ENCODE data around the gene TJP1. TPM values are rescaled to one million over a fixed set of nuclear protein-coding genes. Genes with fewer than 3 reads are reported as not detected.

TJP1 gene
- total RNA-seq, 4 donors from 2014 or later, result 100 to 115 (median 103) TPM

- no peak for ATAC-seq
- Histone ChIP-seq H3K27me3 (no peaks in the 10 kb centered on the region), H3K4me3 (no peak overlapping the region), H3K9me3 (peaks cover 0 to 3% (median 0%) of the 10 kb centered on the region in 3 donors), H3K27ac (no peak overlapping the region), H3K36me3 (no peaks in the 10 kb centered on the region), H3K4me1 (no peaks in the 10 kb centered on the region)
- WGBS, 2 donors (ENCODE audit: low coverage in 1 of 2), result 82 to 92% methylated on average over 2 to 4 of the region's 6 CpGs
- TF ChIP-seq POLR2A (IDR thresholded peaks at IDR 0.05) (no peak), CTCF (IDR thresholded peaks at IDR 0.05) (no peak), POLR2AphosphoS5 (IDR thresholded peaks at IDR 0.05) (no peak), EP300 (IDR thresholded peaks at IDR 0.05) (no peak)
These were observed 132.8 kb downstream of the TJP1 start for GRCh38 chr15:29689287-29689986.

- 67% methylated on average over 2 of the region's 26 CpGs; no CpG with 5 or more reads in 1 of the 2 donors for WGBS, 2 donors (ENCODE audit: low coverage in 1 of 2)
- Histone ChIP-seq H3K9me3 (no peaks in the 10 kb centered on the region), H3K4me1 (no peaks in the 10 kb centered on the region), H3K27ac (no peak overlapping the region), H3K27me3 (no peaks in the 10 kb centered on the region), H3K36me3 (no peaks in the 10 kb centered on the region), H3K4me3 (no peak overlapping the region)
- TF ChIP-seq POLR2AphosphoS5 (IDR thresholded peaks at IDR 0.05) (no peak), CTCF (IDR thresholded peaks at IDR 0.05) (no peak), POLR2A (IDR thresholded peaks at IDR 0.05) (no peak), EP300 (IDR thresholded peaks at IDR 0.05) (no peak)
- ATAC-seq, result no peak
These were observed 133.6 kb downstream of the TJP1 start for GRCh38 chr15:29688506-29689286.

- no peak overlapping the region for H3K4me3 ChIP-seq
- H3K27me3 ChIP-seq, result no peaks in the 10 kb centered on the region
- no peak for ATAC-seq
- no peaks in the 10 kb centered on the region for H3K4me1 ChIP-seq
- TF ChIP-seq POLR2AphosphoS5 (IDR thresholded peaks at IDR 0.05) (no peak), POLR2A (IDR thresholded peaks at IDR 0.05) (no peak), CTCF (IDR thresholded peaks at IDR 0.05) (no peak), EP300 (IDR thresholded peaks at IDR 0.05) (no peak)
- 50 to 83% methylated on average over 2 of the region's 24 CpGs for WGBS, 2 donors (ENCODE audit: low coverage in 1 of 2)
- no peaks in the 10 kb centered on the region for H3K36me3 ChIP-seq
- no peak overlapping the region for H3K27ac ChIP-seq
- no peaks in the 10 kb centered on the region for H3K9me3 ChIP-seq
These were observed 134.2 kb downstream of the TJP1 start for GRCh38 chr15:29687939-29688505.

- TF ChIP-seq EP300 (IDR thresholded peaks at IDR 0.05), result no peak
- Histone ChIP-seq H3K36me3 (no peaks in the 10 kb centered on the region), H3K4me3 (no peak overlapping the region), H3K9me3 (no peaks in the 10 kb centered on the region), H3K4me1 (no peaks in the 10 kb centered on the region), H3K27ac (no peak overlapping the region), H3K27me3 (no peaks in the 10 kb centered on the region)
- WGBS, 2 donors (ENCODE audit: low coverage in 1 of 2), result 76 to 100% methylated on average over 1 to 4 of the region's 15 CpGs
- ATAC-seq, result no peak
These were observed 135.0 kb downstream of the TJP1 start for GRCh38 chr15:29687204-29687815.

GRCh38 chr15:29686445-29687203, 135.6 kb downstream of the TJP1 start:
- Histone ChIP-seq H3K27me3 (no peaks in the 10 kb centered on the region), H3K36me3 (no peaks in the 10 kb centered on the region), H3K27ac (no peak overlapping the region), H3K4me3 (no peak overlapping the region), H3K9me3 (no peaks in the 10 kb centered on the region), H3K4me1 (no peaks in the 10 kb centered on the region)
- WGBS, 2 donors (ENCODE audit: low coverage in 1 of 2), result 77 to 87% methylated on average over 8 of the region's 8 CpGs
- ATAC-seq, result no peak
- TF ChIP-seq POLR2A (IDR thresholded peaks at IDR 0.05) (no peak), POLR2AphosphoS5 (IDR thresholded peaks at IDR 0.05) (no peak)

Measured in gastroesophageal sphincter (tissue), 4 donors.